NT2/D1 (cell line): ENCODE data around the gene ATXN2.
"Not testable (repeated sequence)": the region's sequence is repeated elsewhere in the genome, so short reads cannot be mapped to it uniquely, and the experiment has no call there.

ENCODE experiments used
- SUZ12 ChIP-seq: IDR thresholded peaks from 2 replicates; pipeline ENCODE4 v1.6.1; 2011; ENCODE audit not compliant: insufficient read length, insufficient read depth; ENCODE audit errors: extremely low read depth
- YY1 ChIP-seq: IDR thresholded peaks from 2 replicates; pipeline ENCODE4 v1.6.1; 2011; ENCODE audit not compliant: insufficient read length, insufficient read depth

- not testable (repeated sequence) for TF ChIP-seq SUZ12, YY1
Measured at GRCh38 chr12:111492979-111493378, 106.1 kb downstream of the ATXN2 start.
